IPS DF 4.7 (cell line): ENCODE data around the gene ZCCHC7.
"Not testable (repeated sequence)": the region's sequence is repeated elsewhere in the genome, so short reads cannot be mapped to it uniquely, and the experiment has no call there.

Experiments used
- DNase-seq: peaks from one replicate; pipeline ENCODE4 v3.0.0-alpha.2; 2013; ENCODE audit warnings: low spot score; ENCODE audit errors: extremely low read depth

Gene ZCCHC7

GRCh38 chr9:37251452-37251851, 131.1 kb downstream of the ZCCHC7 start:
- peak; percentile 83 for DNase-seq

GRCh38 chr9:37253377-37253937, 133.1 kb downstream of the ZCCHC7 start:
- no peak for DNase-seq

- no peak for DNase-seq
Measured at GRCh38 chr9:37255187-37255586, 134.8 kb downstream of the ZCCHC7 start.

DNA sequence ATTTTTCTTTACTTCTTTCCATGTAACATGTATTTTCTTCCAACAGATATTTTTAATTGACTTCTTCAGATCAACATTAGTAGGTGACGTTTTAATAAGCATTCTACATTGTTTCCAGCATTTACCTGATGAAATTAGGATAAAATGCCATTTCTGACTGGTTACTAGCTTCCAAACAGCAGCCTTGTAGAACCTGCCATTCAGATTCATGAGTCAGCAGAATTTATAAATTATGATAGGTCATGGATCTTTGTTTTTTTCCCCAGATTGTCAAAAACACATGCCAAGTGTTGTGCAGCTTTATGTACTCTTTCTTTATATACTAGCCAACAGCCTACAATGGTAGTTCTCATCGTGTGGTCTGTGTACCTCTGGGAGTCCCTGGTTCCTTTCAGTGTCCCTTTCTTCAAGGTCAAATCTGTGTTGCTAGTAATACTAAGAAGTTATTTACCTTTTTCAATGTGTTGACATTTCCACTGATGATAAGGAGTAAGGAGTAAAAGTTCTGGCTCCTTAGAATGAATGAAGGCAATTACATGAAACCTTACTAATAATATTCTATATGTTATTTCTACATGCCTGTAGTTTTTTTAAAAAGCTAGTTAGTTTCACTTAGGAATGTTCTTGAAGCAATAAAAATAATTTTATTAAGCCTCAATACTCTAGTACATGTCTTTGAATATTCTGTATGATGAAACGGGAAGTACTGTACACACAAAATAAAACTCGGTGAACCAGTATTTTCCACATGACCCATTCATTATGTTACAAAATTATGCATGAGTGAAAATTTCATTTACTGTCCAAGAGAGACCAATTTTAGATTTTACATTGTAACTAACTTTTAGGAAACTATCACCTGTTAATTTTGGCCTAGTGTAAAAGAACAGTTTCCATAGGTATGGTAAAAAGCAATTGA, 135.8 kb downstream of the ZCCHC7 start:
- DNase-seq: no peak

GRCh38 chr9:37259951-37260350, 139.6 kb downstream of the ZCCHC7 start:
- no peak for DNase-seq

GRCh38 chr9:37262410-37262809, 142.0 kb downstream of the ZCCHC7 start:
- no peak for DNase-seq

DNA sequence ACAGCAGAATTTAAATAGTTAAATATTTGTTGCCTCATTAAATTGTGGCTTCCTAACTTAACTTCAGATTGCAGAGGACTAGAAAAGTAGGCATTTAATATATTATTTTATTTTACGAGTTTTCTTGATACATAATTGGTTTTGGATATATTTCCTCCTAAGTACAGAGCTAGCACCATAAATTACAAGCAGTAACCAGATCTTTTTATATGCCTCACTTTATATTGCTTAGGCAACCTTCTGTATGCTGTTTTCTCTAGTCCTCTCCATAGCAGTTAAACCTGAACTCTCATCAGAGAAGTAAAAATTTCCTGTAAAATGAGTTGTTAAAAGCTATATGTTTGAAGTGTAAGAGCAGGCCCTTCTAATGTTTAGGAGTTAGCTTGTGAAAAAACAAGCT, 144.2 kb downstream of the ZCCHC7 start:
- DNase-seq: no peak

DNA sequence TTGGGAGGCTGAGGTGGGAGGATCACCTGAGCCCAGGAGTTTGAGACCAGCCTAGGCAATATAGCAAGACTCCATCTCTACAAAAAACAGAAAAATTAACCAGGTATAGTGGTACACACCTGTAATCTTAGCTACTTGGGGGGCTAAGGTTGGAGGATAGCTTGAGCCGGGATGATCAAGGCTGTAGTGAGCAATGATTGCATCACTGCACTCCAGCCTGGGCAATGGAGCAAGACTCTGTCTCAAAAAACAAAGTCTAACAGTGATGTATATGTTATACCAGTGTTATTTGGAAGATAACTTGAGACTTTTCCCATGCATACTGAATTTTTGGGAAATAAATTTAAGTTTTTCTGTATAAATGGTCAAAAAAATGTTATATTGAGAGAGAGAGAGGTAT, 146.3 kb downstream of the ZCCHC7 start:
- DNase-seq: no peak

- no peak for DNase-seq
Measured at GRCh38 chr9:37269221-37269620, 148.8 kb downstream of the ZCCHC7 start.

DNA sequence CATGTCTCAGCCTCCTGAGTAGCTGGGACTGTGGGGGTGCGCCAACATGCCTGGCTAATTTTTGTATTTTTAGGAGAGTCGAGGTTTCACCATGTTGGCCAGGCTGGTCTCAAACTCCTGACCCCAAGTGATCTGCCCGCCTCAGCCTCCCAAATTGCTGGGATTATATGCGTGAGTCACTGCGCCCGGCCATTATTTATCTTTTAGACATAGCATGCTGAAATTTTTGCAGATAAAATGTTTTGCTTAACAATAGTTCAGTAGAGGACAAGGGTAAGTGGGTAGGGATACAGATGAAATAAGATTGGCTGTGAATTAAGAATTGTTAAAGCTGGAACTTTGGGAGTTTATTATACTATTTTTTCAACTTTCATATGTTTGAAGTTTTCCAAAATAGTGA, 151.3 kb downstream of the ZCCHC7 start:
- DNase-seq: no peak

DNA sequence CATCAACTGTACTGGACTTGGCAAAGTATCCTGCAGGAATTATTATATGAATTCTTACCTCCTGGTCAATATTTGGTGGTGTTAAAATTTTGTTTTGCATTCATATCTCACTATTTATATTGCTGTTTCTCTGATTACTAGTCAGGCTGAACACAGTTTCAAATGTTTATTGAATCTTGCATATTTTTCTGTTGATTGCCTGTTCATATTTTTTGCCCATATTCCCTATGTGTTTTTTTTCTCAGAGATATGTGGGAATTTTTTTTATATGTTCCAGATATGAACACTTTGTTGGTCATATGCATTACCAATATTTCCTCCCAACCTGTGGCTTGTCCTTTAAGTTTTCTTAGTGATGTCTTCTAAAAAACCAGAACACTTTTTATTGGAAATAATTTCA, 153.2 kb downstream of the ZCCHC7 start:
- DNase-seq: no peak

DNA sequence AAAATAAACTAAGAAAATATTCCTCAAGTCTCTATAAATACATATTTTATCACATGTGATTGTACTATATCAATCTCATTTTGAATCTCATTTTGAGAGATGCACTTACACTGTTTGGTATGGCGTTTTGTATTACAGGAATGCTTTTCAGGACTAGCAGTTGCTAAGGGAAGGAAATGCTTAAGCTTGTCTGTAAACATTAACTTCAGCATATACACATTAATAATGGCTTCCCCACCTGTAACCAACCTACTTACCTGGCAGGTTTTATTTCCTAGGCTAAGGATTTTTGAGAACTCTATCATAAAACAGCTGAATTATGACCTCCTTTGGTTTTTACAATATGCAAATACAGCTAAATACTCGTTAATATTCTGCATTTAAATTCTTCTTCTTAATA, 161.2 kb downstream of the ZCCHC7 start:
- no peak for DNase-seq

GRCh38 chr9:37283730-37284325, 163.5 kb downstream of the ZCCHC7 start:
- no peak for DNase-seq

- DNase-seq: no peak
Measured at GRCh38 chr9:37284636-37285035, 164.3 kb downstream of the ZCCHC7 start.

GRCh38 chr9:37286530-37287175, 166.3 kb downstream of the ZCCHC7 start:
- DNase-seq: no peak

DNA sequence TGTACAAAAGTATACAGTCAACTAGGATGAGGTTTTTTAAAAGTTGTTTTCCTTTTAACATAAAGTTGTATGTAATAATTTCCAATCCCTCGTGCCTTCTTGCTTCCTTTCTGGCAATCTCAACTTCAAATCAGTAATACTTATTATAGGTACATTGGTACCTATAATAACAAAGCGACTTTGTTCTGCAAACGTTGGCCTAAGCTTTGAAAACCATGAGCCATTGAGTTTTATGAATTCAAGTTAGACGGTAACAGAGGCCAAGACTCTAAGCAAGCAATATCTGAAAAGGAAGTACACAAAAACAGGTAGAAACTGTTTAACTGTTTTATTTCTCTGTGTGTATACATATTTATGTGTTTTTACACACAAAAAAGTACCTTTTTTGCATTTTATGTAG, 166.9 kb downstream of the ZCCHC7 start:
- DNase-seq: no peak

GRCh38 chr9:37289631-37290030, 169.3 kb downstream of the ZCCHC7 start:
- DNase-seq: no peak

DNA sequence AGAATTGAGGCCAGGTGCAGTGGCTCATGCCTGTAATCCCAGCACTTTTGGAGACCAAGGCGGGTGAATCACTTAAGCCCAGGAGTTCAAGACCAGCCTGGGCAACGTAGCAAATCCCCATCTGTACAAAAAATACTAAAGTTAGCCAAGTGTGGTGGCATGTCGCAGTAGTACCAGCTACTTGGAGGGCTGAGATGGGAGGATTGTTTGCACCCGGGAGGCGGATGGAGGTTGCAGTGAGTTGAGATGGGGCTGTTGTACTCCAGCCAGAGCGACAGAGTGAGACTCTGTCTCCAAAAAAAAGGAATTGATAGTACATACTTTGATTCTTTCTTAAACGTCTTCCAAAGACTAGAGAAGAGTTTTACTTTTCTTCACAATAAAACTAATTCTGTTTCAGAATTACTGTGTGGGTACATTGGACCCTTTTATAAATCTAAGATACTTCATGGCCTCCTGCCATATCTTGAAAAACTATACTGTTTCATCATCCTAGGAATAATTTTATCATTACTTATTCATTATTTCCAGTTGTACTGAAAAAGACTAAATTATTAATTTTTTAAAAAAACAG, 170.1 kb downstream of the ZCCHC7 start:
- no peak for DNase-seq

DNA sequence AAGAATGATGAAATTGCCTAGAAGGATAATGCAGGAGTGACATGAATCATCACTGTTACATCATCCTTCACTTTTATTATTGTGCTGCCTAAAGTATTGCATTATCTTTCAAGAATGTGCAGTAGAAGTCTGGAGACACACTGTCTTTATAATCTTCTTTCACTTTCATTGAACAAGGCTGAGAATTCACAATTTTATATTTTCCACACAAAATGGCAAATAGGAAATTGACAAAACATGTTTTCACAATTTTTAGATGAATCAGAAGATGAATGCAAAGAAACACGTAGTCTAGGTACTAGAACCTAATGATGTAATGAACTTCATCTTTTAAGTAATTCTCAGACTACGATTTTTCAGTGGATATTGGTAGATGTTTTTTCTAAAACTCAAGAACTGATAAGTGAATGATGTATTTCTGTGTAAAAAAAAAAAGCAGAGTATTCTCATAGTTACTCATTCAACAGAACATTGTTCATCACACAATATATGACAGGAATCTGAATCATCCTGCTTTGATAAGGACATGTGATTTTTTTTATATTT, 170.6 kb downstream of the ZCCHC7 start:
- no peak for DNase-seq

DNA sequence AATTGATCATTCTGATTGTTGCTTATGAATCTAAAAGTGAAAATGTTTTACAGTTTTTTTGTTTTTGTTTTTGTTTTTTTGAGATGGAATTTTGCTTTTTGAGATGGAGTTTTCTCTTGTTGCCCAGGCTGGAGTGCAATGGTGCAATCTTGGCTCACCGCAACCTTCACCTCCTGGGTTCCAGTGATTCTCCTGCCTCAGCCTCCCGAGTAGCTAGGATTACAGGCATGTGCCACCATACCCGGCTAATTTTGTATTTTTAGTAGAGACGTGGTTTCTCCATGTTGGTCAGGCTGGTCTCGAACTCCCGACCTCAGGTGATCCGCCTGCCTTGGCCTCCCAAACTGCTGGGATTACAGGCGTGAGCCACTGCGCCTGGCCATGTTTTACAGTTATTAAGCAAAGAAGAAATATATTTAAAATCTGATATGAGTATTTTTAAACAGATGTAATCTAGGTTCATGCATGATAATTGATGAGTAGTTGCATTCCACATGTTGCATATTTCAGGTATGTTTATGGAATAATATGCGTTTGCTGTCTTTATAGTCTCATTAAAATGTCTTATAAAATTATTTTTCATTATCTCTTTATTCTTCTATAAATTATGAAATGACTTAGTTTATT, 171.4 kb downstream of the ZCCHC7 start:
- DNase-seq: not testable (repeated sequence)

DNA sequence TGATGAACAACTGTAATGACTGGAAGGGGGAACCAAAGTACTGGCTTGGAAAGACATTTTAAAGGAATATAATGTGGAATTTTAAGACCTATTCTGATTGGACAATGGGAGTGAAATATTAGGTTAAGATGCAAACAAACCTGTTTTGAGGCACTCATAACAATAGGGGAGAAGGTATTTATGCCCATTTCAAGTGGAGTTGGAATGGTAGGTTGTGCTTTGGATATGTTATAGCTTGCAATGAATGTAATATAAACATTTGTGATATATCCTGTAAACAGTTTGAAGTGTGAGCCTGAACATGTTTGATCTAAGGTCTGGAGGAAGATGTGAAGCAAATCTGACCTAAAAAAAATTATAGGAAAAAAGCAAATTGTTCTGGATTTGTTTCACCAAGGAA, 172.5 kb downstream of the ZCCHC7 start:
- DNase-seq: no peak
